GM23338 (cell line): ENCODE results near the gene TFAP2E. TPM values are rescaled to one million over a fixed set of nuclear protein-coding genes. Genes with fewer than 3 reads are reported as not detected.
A peak's percentile ranks its signal among the peaks of the same experiment; 100 is the strongest.

Experiments
- ATAC-seq: fragments of 200-7000 bp; cut with Tn5 transposase; 3 replicates; pipeline ENCODE4 v1.9.1; 2020
- DNase-seq: peaks from one replicate; pipeline ENCODE4 v3.0.0-alpha.2; 2015; ENCODE audit warnings: low spot score
- H2AFZ ChIP-seq: fragments of 200-600 bp; sonication (generic); 2 replicates; pipeline ENCODE4 v1.8.0; 2016; ENCODE audit warnings: antibody characterized with exemption, mild to moderate bottlenecking, moderate library complexity
- H3F3A ChIP-seq: fragments of 200-600 bp; sonication (generic); replicated peaks from 2 replicates; pipeline ENCODE4 v1.8.0; 2017; ENCODE audit warnings: antibody characterized with exemption, mixed run types, low read depth
- H3K27ac ChIP-seq: fragments of 200-600 bp; sonication (generic); 2 replicates; pipeline ENCODE4 v1.6.1; 2016; ENCODE audit warnings: low read depth
- H3K27me3 ChIP-seq: fragments of 200-600 bp; sonication (generic); 2 replicates; pipeline ENCODE4 v1.8.0; 2016; ENCODE audit warnings: mild to moderate bottlenecking, mixed run types, moderate library complexity; ENCODE audit not compliant: insufficient read depth
- H3K36me3 ChIP-seq: fragments of 200-600 bp; sonication (generic); 2 replicates; pipeline ENCODE4 v1.8.0; 2016; ENCODE audit warnings: mild to moderate bottlenecking; ENCODE audit not compliant: insufficient read depth
- H3K4me1 ChIP-seq: fragments of 200-600 bp; sonication (generic); 2 replicates; pipeline ENCODE4 v1.8.0; 2016; ENCODE audit warnings: mild to moderate bottlenecking, moderate library complexity; ENCODE audit not compliant: insufficient read depth
- H3K4me2 ChIP-seq: fragments of 200-600 bp; sonication (generic); 2 replicates; pipeline ENCODE4 v1.7.1; 2017; ENCODE audit warnings: mixed run types
- H3K4me3 ChIP-seq: fragments of 200-600 bp; sonication (generic); 2 replicates; pipeline ENCODE4 v1.6.1; 2016; ENCODE audit warnings: mixed run types
- H3K79me2 ChIP-seq: fragments of 200-600 bp; sonication (generic); replicated peaks from 2 replicates; pipeline ENCODE4 v1.8.0; 2017; ENCODE audit warnings: mild to moderate bottlenecking; ENCODE audit not compliant: insufficient read depth
- H3K9me2 ChIP-seq: fragments of 200-600 bp; sonication (generic); 2 replicates; pipeline ENCODE4 v1.8.0; 2017; ENCODE audit not compliant: insufficient read depth
- H4K20me1 ChIP-seq: fragments of 200-600 bp; sonication (generic); replicated peaks from 2 replicates; pipeline ENCODE4 v1.8.0; 2017; ENCODE audit warnings: mild to moderate bottlenecking; ENCODE audit not compliant: insufficient read depth
- H3K27ac Mint-ChIP-seq: 2 replicates; pipeline ENCODE4 v1.8.0; 2020; ENCODE audit warnings: inconsistent platforms, mild to moderate bottlenecking, moderate library complexity, mixed read lengths
- H3K27me3 Mint-ChIP-seq: 3 replicates; pipeline ENCODE4 v1.8.0; 2022; ENCODE audit warnings: low read depth, mild to moderate bottlenecking, moderate library complexity, mixed read lengths, inconsistent platforms; ENCODE audit not compliant: insufficient read depth, poor library complexity
- H3K36me3 Mint-ChIP-seq: 3 replicates; pipeline ENCODE4 v1.8.0; 2021; ENCODE audit warnings: low read depth, mild to moderate bottlenecking, inconsistent platforms, moderate library complexity, mixed read lengths
- H3K4me1 Mint-ChIP-seq: 3 replicates; pipeline ENCODE4 v1.8.0; 2020; ENCODE audit warnings: mild to moderate bottlenecking, inconsistent platforms, mixed read lengths
- H3K4me3 Mint-ChIP-seq: 3 replicates; pipeline ENCODE4 v1.8.0; 2021; ENCODE audit warnings: moderate library complexity, mild to moderate bottlenecking, inconsistent platforms, mixed read lengths
- H3K9me3 Mint-ChIP-seq: 3 replicates; pipeline ENCODE4 v1.8.0; 2020; ENCODE audit warnings: moderate library complexity, mild to moderate bottlenecking, inconsistent platforms, mixed read lengths
- CTCF ChIP-seq, 2 experiments: fragments of 200-600 bp in 1 of 2; sonication (generic) in 1 of 2; conservative IDR thresholded peaks; 2 replicates each; pipeline versions ENCODE4 v1.5.1 to v1.6.1; 2016 to 2017; ENCODE audit warnings: antibody characterized with exemption in 2 of 2, low read depth in 2 of 2, mild to moderate bottlenecking in 2 of 2, moderate library complexity in 1 of 2
- ETS1 ChIP-seq: IDR thresholded peaks from 2 replicates; pipeline ENCODE4 v1.6.1; 2016; ENCODE audit warnings: antibody characterized with exemption
- EZH2phosphoT487 ChIP-seq: fragments of 200-600 bp; sonication (generic); IDR thresholded peaks from one replicate; pipeline ENCODE4 v1.8.1; 2018; ENCODE audit warnings: antibody characterized with exemption; ENCODE audit not compliant: unreplicated experiment
- STAT1 ChIP-seq: IDR thresholded peaks from one replicate; pipeline ENCODE4 v1.6.1; 2016; ENCODE audit warnings: antibody characterized with exemption; ENCODE audit not compliant: unreplicated experiment
- ZNF114 ChIP-seq: fragments of 250-450 bp; sonication (Bioruptor Pico); IDR thresholded peaks from 2 replicates; pipeline ENCODE4 v1.5.0; 2020; ENCODE audit warnings: mild to moderate bottlenecking, moderate library complexity
- ZNF462 ChIP-seq: fragments of 250-450 bp; sonication (Bioruptor Pico); IDR thresholded peaks from 2 replicates; pipeline ENCODE4 v1.5.0; 2020; ENCODE audit warnings: mild to moderate bottlenecking, moderate library complexity
- polyA plus RNA-seq: library from polyadenylated mRNA; unstranded; fragments of >200 nt; fragmentation: Nextera tagmentation; extraction: Ambion mirVana; gene quantifications from 2 replicates; pipeline ENCODE4 v1.2.1, GENCODE V29; 2016
- total RNA-seq: library from RNA; depleted of rRNA; stranded (reverse); fragments of >200 nt; shearing (Covaris generic); gene quantifications from 2 replicates; pipeline ENCODE4 v1.2.3, GENCODE V29; 2014

TFAP2E gene
- total and polyA plus RNA-seq, 2 experiments from 2014 or later: 0.34 to 1.4 TPM

GRCh38 chr1:35615440-35615839, 42.3 kb downstream of the TFAP2E start (continued):
- no peak for TF ChIP-seq ZNF462 (CRISPR knock-in tag)

- peaks cover 63% of the 10 kb centered on the region for H4K20me1 ChIP-seq
- H3K27me3 Mint-ChIP-seq: peaks cover 6% of the 10 kb centered on the region
- no peaks in the 10 kb centered on the region for H3K27me3 ChIP-seq
- peaks cover 80% of the 10 kb centered on the region for H3K79me2 ChIP-seq
- no peak overlapping the region for H3K4me2 ChIP-seq
- H3K36me3 ChIP-seq: no peaks in the 10 kb centered on the region
- no peak overlapping the region for H3K4me3 ChIP-seq
- no peak overlapping the region for H3K4me3 Mint-ChIP-seq
- peaks cover 33% of the 10 kb centered on the region for H3K4me1 ChIP-seq
- peaks cover 28% of the 10 kb centered on the region for H3K4me1 Mint-ChIP-seq
- peaks cover 9% of the 10 kb centered on the region; the same call in 1 of the 2 replicates for H3F3A ChIP-seq
- H3K9me3 Mint-ChIP-seq: no peaks in the 10 kb centered on the region
- DNase-seq: peak; percentile 33
- no peak overlapping the region for H2AFZ ChIP-seq
- no peak for TF ChIP-seq CTCF (conservative IDR thresholded peaks at IDR 0.05; ENCODE audit: low read depth in 2 of 2)
- TF ChIP-seq STAT1: no peak
- no peak for TF ChIP-seq ZNF114
- no peak for TF ChIP-seq EZH2phosphoT487
- no peak for TF ChIP-seq ETS1
- no peak overlapping the region for H3K27ac ChIP-seq
- no peak overlapping the region for H3K27ac Mint-ChIP-seq
- ATAC-seq: no peak
- peaks cover 12% of the 10 kb centered on the region for H3K36me3 Mint-ChIP-seq
- H3K9me2 ChIP-seq: no peaks in the 10 kb centered on the region
These were observed 46.4 kb downstream of the TFAP2E start for GRCh38 chr1:35619237-35620121.
